AG04449 (cell line): ENCODE results near the gene ZBTB16.

Experiments used
- CTCF ChIA-PET: fragments of 350-600 bp; formaldehyde crosslinking; extraction: SDS; loops from one replicate; lab custom pipeline; 2021; ENCODE audit warnings: antibody characterized with exemption; lab: Yijun Ruan, JAX
- POLR2A ChIA-PET: fragments of 400-600, 350-600 bp; formaldehyde crosslinking; extraction: SDS; loops from one replicate; lab custom pipeline; 2020; ENCODE audit warnings: antibody characterized with exemption, inconsistent platforms; lab: Yijun Ruan, JAX
- DNase-seq: peaks from one replicate; pipeline ENCODE4 v3.0.0-alpha.2; 2010; ENCODE audit warnings: low read depth, low spot score
- H3K4me3 ChIP-seq: 2 replicates; pipeline ENCODE4 v1.5.1; 2011; ENCODE audit warnings: low read depth, mild to moderate bottlenecking, control low read depth, low read length
- CTCF ChIP-seq: IDR thresholded peaks from one replicate; pipeline ENCODE4 v1.5.1; 2011; ENCODE audit warnings: mild to moderate bottlenecking, moderate library complexity, low read length, control low read depth, inconsistent platforms; ENCODE audit not compliant: insufficient read depth; ENCODE audit errors: missing control alignments

Gene ZBTB16

GRCh38 chr11:114059278-114059983 lies at the start of gene ZBTB16:
ZBTB16 (plus strand) TSS chr11:114059711; CDS start chr11:114063301, 3,590 bp downstream.
- H3K4me3 ChIP-seq = peak within 1 kb of the TSS; percentile 58

GRCh38 chr11:114010931-114011330 lies 48.6 kb upstream of the ZBTB16 start:
- TF ChIP-seq CTCF = no peak
- no peak for DNase-seq
- ChIA-PET POLR2A (no interaction called here), CTCF (no interaction called here)
- no peak overlapping the region for H3K4me3 ChIP-seq

More at GRCh38 chr11:114059278-114059983, at the start of gene ZBTB16:
- ChIA-PET POLR2A (no interaction called here), CTCF (no interaction called here)
- no peak for DNase-seq
- no peak for TF ChIP-seq CTCF

GRCh38 chr11:114011443-114011842 lies 48.1 kb upstream of the ZBTB16 start:
- no peak for TF ChIP-seq CTCF
- ChIA-PET POLR2A (no interaction called here), CTCF (no interaction called here)
- DNase-seq = no peak
- no peak overlapping the region for H3K4me3 ChIP-seq

- DNase-seq = no peak
- H3K4me3 ChIP-seq = no peak overlapping the region
- TF ChIP-seq CTCF = no peak
- POLR2A ChIA-PET = no interaction called here
- CTCF ChIA-PET = interaction anchor here (2.0 kb wide), 1 partner anchor 246 kb away, joined by 5 read pairs; no protein-coding TSS in a partner anchor
Measured at GRCh38 chr11:114015117-114015516, 44.4 kb upstream of the ZBTB16 start.

DNA sequence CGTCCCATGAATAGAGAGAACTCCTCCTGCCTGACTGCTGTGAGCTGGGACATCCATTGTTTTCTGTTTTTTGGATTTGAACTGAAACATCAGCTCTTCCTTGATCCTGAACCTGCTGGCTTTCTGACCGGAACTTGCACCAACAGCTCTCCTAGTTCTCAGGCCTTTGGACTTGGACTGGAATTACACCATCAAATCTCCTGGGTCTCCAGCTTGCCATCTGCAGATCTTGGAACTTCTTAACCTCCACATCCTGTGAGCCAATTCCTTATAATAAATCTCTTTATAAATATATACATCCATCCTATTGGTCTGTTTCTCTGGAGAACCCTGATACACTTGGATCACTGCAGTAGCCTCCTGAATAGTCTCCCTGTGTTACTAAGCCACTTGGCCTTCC lies 42.5 kb upstream of the ZBTB16 start:
- no peak for TF ChIP-seq CTCF
- ChIA-PET POLR2A (no interaction called here), CTCF (no interaction called here)
- DNase-seq = no peak
- H3K4me3 ChIP-seq = no peak overlapping the region

GRCh38 chr11:114017723-114018122 lies 41.8 kb upstream of the ZBTB16 start:
- CTCF ChIA-PET = no interaction called here
- TF ChIP-seq CTCF = no peak
- H3K4me3 ChIP-seq = no peak overlapping the region
- no peak for DNase-seq
- POLR2A ChIA-PET = no interaction called here
